ENCODE data around the gene NPY. TPM values are rescaled to one million over a fixed set of nuclear protein-coding genes. Genes with fewer than 3 reads are reported as not detected.

The NPY gene
- 14.1 TPM for polyA plus RNA-seq (2013, experiment 1 of 2)
- 14.2 TPM for polyA plus RNA-seq (2013, experiment 2 of 2)

DNA sequence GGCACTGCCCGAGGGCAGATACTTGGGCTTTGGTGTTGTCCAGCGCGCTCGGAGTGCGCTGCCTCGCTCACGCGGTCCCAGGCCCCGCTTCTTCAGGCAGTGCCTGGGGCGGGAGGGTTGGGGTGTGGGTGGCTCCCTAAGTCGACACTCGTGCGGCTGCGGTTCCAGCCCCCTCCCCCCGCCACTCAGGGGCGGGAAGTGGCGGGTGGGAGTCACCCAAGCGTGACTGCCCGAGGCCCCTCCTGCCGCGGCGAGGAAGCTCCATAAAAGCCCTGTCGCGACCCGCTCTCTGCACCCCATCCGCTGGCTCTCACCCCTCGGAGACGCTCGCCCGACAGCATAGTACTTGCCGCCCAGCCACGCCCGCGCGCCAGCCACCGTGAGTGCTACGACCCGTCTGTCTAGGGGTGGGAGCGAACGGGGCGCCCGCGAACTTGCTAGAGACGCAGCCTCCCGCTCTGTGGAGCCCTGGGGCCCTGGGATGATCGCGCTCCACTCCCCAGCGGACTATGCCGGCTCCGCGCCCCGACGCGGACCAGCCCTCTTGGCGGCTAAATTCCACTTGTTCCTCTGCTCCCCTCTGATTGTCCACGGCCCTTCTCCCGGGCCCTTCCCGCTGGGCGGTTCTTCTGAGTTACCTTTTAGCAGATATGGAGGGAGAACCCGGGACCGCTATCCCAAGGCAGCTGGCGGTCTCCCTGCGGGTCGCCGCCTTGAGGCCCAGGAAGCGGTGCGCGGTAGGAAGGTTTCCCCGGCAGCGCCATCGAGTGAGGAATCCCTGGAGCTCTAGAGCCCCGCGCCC is at the start of gene NPY:
Gene NPY (plus strand): TSS at position 294 of the 802 bp plus-strand sequence. CDS start 1,051 bp downstream, outside the sequence.
- peak within 1 kb of the TSS; percentile 37 for H3K4me3 ChIP-seq (ENCODE audit: low read length)
- no peak within 1 kb of the TSS for H3K4ac ChIP-seq (ENCODE audit: low read depth, low read length)
- no peak within 1 kb of the TSS for H2BK120ac ChIP-seq (ENCODE audit: low read depth, low read length)
- H3K9ac ChIP-seq (ENCODE audit: low read length): peak within 1 kb of the TSS; percentile 54
- H3K4me2 ChIP-seq (ENCODE audit: low read length): peak within 1 kb of the TSS; percentile 96
- H3K27me3 ChIP-seq (ENCODE audit: insufficient read depth, low read length, poor library complexity): peaks cover 15% of the 10 kb centered on the region
- H2AK5ac ChIP-seq (ENCODE audit: low read length): no peak within 1 kb of the TSS
- H4K8ac ChIP-seq (ENCODE audit: low read depth, low read length): no peak within 1 kb of the TSS
- no peaks in the 10 kb centered on the region for H3K79me2 ChIP-seq (ENCODE audit: control insufficient read depth, insufficient read depth, low read length)
- no peak within 1 kb of the TSS for H3K18ac ChIP-seq (ENCODE audit: low read length)
- H3K4me1 ChIP-seq (ENCODE audit: control insufficient read depth, low read depth, low read length): no peaks in the 10 kb centered on the region
- H3K79me1 ChIP-seq (ENCODE audit: low read length): no peaks in the 10 kb centered on the region
- H2BK5ac ChIP-seq (ENCODE audit: low read length): no peak within 1 kb of the TSS
- no peaks in the 10 kb centered on the region for H3K36me3 ChIP-seq (ENCODE audit: control insufficient read depth, insufficient read depth, low read length)
- H3K23ac ChIP-seq (ENCODE audit: low read length): no peak within 1 kb of the TSS
- peak; percentile 44 for DNase-seq
- peak within 1 kb of the TSS; percentile 83 for H3K56ac ChIP-seq (ENCODE audit: low read length)
- H4K5ac ChIP-seq (ENCODE audit: low read length): no peak within 1 kb of the TSS
- H2BK15ac ChIP-seq (replicated peaks; ENCODE audit: low read depth): no peak within 1 kb of the TSS
- no peak within 1 kb of the TSS for H3K27ac ChIP-seq (ENCODE audit: low read depth, low read length)
- WGBS (ENCODE audit: extremely low coverage, insufficient coverage, low lambda C conversion rate): no CpG with 5 or more reads among the region's 73 CpGs

DNA sequence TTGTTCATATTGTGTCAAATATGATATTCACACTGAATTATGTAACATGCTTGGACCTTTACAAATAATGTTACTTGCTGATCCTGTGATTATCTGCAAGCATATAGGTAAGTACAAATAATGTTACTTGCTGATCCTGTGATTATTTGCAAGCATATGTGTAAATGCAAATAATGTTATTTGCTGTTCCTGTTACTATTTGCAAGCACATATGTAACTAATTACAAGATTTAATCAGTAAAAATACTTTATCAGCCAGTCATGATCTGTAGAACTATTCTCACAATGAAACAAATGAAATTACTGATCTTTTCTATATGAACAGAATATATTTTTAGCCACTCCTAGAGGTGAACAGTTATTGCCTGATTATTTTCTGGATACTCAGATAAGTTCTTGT is 44.7 kb upstream of the NPY start:
- H3K4me2 ChIP-seq (ENCODE audit: low read length): no peak overlapping the region
- no peak overlapping the region for H2BK120ac ChIP-seq (ENCODE audit: low read depth, low read length)
- no peak overlapping the region for H3K27ac ChIP-seq (ENCODE audit: low read depth, low read length)
- no peaks in the 10 kb centered on the region for H3K4me1 ChIP-seq (ENCODE audit: control insufficient read depth, low read depth, low read length)
- H2BK5ac ChIP-seq (ENCODE audit: low read length): no peak overlapping the region
- H4K5ac ChIP-seq (ENCODE audit: low read length): no peak overlapping the region
- no peak overlapping the region for H3K9ac ChIP-seq (ENCODE audit: low read length)
- DNase-seq: no peak
- no peak overlapping the region for H3K4me3 ChIP-seq (ENCODE audit: low read length)
- H3K79me1 ChIP-seq (ENCODE audit: low read length): no peaks in the 10 kb centered on the region
- H3K27me3 ChIP-seq (ENCODE audit: insufficient read depth, low read length, poor library complexity): no peaks in the 10 kb centered on the region
- no peaks in the 10 kb centered on the region for H3K36me3 ChIP-seq (ENCODE audit: control insufficient read depth, insufficient read depth, low read length)
- H3K4ac ChIP-seq (ENCODE audit: low read depth, low read length): no peak overlapping the region
- H3K23ac ChIP-seq (ENCODE audit: low read length): no peak overlapping the region
- H4K8ac ChIP-seq (ENCODE audit: low read depth, low read length): no peak overlapping the region
- H2BK15ac ChIP-seq (replicated peaks; ENCODE audit: low read depth): no peak overlapping the region
- H3K56ac ChIP-seq (ENCODE audit: low read length): no peak overlapping the region
- H3K18ac ChIP-seq (ENCODE audit: low read length): no peak overlapping the region
- H3K79me2 ChIP-seq (ENCODE audit: control insufficient read depth, insufficient read depth, low read length): no peaks in the 10 kb centered on the region
- no peak overlapping the region for H2AK5ac ChIP-seq (ENCODE audit: low read length)

DNA sequence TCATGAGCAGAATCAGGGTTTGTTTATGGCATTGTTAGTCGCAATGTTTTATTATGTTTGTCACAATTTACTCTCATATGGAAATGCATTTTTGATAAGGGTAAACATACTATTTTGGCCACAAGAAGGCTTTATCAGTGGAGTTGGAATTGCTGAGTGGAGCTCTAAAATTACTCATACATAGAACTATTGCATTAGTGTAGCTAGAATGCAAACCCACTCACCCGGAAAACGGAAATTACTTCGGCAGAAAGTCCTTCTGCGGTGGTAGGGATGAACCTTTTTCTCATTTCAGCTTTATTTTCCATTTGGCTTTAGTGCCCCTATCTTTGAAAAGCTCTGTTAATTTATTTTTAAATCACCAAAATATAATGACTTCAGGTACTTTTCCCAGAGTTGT is 42.8 kb upstream of the NPY start:
- Histone ChIP-seq H3K9ac (ENCODE audit: low read length) (no peak overlapping the region), H2AK5ac (ENCODE audit: low read length) (no peak overlapping the region), H4K5ac (ENCODE audit: low read length) (no peak overlapping the region), H3K79me1 (ENCODE audit: low read length) (no peaks in the 10 kb centered on the region), H3K27ac (ENCODE audit: low read depth, low read length) (no peak overlapping the region), H3K79me2 (ENCODE audit: control insufficient read depth, insufficient read depth, low read length) (no peaks in the 10 kb centered on the region), H3K27me3 (ENCODE audit: insufficient read depth, low read length, poor library complexity) (no peaks in the 10 kb centered on the region), H2BK5ac (ENCODE audit: low read length) (no peak overlapping the region), H3K4me3 (ENCODE audit: low read length) (no peak overlapping the region), H3K56ac (ENCODE audit: low read length) (no peak overlapping the region), H2BK15ac (replicated peaks; ENCODE audit: low read depth) (no peak overlapping the region), H4K8ac (ENCODE audit: low read depth, low read length) (no peak overlapping the region), H3K18ac (ENCODE audit: low read length) (no peak overlapping the region), H3K36me3 (ENCODE audit: control insufficient read depth, insufficient read depth, low read length) (no peaks in the 10 kb centered on the region), H2BK120ac (ENCODE audit: low read depth, low read length) (no peak overlapping the region), H3K4me1 (ENCODE audit: control insufficient read depth, low read depth, low read length) (no peaks in the 10 kb centered on the region), H3K4ac (ENCODE audit: low read depth, low read length) (no peak overlapping the region), H3K4me2 (ENCODE audit: low read length) (no peak overlapping the region), H3K23ac (ENCODE audit: low read length) (no peak overlapping the region)
- WGBS (ENCODE audit: extremely low coverage, insufficient coverage, low lambda C conversion rate): no CpG with 5 or more reads among the region's 5 CpGs
- DNase-seq: no peak

DNA sequence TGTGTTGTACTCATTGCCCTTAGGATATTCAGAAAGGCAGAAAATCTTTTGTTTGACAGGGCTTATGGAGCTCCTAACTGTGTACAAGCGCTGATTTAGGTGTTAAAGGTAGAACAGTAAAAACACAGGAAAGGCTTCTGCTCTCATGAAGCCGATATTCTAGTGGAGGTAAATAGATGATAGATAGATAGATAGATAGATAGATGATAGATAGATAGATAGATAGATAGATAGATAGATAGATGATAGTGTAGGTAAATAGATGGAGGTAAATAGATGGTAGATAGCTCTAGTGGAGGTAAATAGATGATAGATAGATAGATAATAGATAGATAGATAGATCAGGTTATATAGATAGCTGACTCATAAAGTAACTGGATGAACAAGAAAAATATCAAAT is 39.4 kb upstream of the NPY start:
- H3K23ac ChIP-seq (ENCODE audit: low read length): no peak overlapping the region
- no peak overlapping the region for H2BK15ac ChIP-seq (replicated peaks; ENCODE audit: low read depth)
- H3K79me2 ChIP-seq (ENCODE audit: control insufficient read depth, insufficient read depth, low read length): no peaks in the 10 kb centered on the region
- no peak overlapping the region for H3K4me3 ChIP-seq (ENCODE audit: low read length)
- H3K36me3 ChIP-seq (ENCODE audit: control insufficient read depth, insufficient read depth, low read length): no peaks in the 10 kb centered on the region
- no peak overlapping the region for H2BK5ac ChIP-seq (ENCODE audit: low read length)
- no peak overlapping the region for H3K4ac ChIP-seq (ENCODE audit: low read depth, low read length)
- DNase-seq: no peak
- no peak overlapping the region for H2BK120ac ChIP-seq (ENCODE audit: low read depth, low read length)
- no peaks in the 10 kb centered on the region for H3K79me1 ChIP-seq (ENCODE audit: low read length)
- H3K27ac ChIP-seq (ENCODE audit: low read depth, low read length): no peak overlapping the region
- no CpG with 5 or more reads among the region's 2 CpGs for WGBS (ENCODE audit: extremely low coverage, insufficient coverage, low lambda C conversion rate)
- no peak overlapping the region for H3K4me2 ChIP-seq (ENCODE audit: low read length)
- no peak overlapping the region for H4K8ac ChIP-seq (ENCODE audit: low read depth, low read length)
- H3K18ac ChIP-seq (ENCODE audit: low read length): no peak overlapping the region
- no peak overlapping the region for H3K56ac ChIP-seq (ENCODE audit: low read length)
- H2AK5ac ChIP-seq (ENCODE audit: low read length): no peak overlapping the region
- no peaks in the 10 kb centered on the region for H3K4me1 ChIP-seq (ENCODE audit: control insufficient read depth, low read depth, low read length)
- no peaks in the 10 kb centered on the region for H3K27me3 ChIP-seq (ENCODE audit: insufficient read depth, low read length, poor library complexity)
- no peak overlapping the region for H3K9ac ChIP-seq (ENCODE audit: low read length)
- no peak overlapping the region for H4K5ac ChIP-seq (ENCODE audit: low read length)

DNA sequence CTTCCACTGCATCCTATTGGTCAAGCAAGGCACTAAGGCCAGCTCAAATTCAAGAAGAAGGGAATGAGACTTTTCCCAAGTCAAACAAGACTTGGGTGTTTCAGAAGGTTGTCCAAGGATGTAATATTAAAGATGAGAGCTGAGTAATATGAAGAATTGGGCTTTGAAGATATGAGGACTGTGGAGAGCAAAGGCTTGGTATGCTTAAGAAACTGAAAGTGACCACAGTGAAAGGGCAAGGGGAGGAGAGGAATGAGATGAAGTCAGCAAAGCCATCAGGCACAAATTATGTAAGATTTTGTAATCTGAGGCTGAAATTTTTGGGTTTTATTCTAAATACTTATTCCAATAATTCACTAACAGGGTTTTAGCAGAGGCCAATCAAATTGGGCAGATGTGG is 38.6 kb upstream of the NPY start:
- Histone ChIP-seq H3K4me2 (ENCODE audit: low read length) (no peak overlapping the region), H4K5ac (ENCODE audit: low read length) (no peak overlapping the region), H2BK15ac (replicated peaks; ENCODE audit: low read depth) (no peak overlapping the region), H3K36me3 (ENCODE audit: control insufficient read depth, insufficient read depth, low read length) (no peaks in the 10 kb centered on the region), H3K27ac (ENCODE audit: low read depth, low read length) (no peak overlapping the region), H4K8ac (ENCODE audit: low read depth, low read length) (no peak overlapping the region), H3K4me1 (ENCODE audit: control insufficient read depth, low read depth, low read length) (no peaks in the 10 kb centered on the region), H3K27me3 (ENCODE audit: insufficient read depth, low read length, poor library complexity) (no peaks in the 10 kb centered on the region), H3K23ac (ENCODE audit: low read length) (no peak overlapping the region), H3K4me3 (ENCODE audit: low read length) (no peak overlapping the region), H3K9ac (ENCODE audit: low read length) (no peak overlapping the region), H2BK120ac (ENCODE audit: low read depth, low read length) (no peak overlapping the region), H3K79me2 (ENCODE audit: control insufficient read depth, insufficient read depth, low read length) (no peaks in the 10 kb centered on the region), H3K4ac (ENCODE audit: low read depth, low read length) (no peak overlapping the region), H3K79me1 (ENCODE audit: low read length) (no peaks in the 10 kb centered on the region), H2BK5ac (ENCODE audit: low read length) (no peak overlapping the region), H3K18ac (ENCODE audit: low read length) (no peak overlapping the region), H3K56ac (ENCODE audit: low read length) (no peak overlapping the region), H2AK5ac (ENCODE audit: low read length) (no peak overlapping the region)
- DNase-seq: no peak

DNA sequence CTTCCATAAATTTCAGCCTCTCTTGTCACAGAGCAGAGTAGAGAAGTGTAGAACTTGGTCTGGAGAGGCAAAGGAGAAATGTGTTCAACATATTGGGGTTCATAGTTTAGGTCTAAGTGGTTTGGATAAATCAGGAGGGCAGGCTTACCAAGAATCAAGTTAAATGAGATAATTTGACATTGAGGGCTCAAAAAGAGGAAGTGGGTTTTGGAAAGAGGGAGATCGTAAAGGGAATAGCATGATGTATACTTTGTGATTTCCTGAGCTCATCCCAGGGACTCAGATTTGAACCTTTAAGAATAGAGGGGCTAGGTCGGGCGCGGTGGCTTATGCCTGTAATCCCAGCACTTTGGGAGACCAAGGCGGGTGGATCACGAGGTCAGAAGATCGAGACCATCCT is 34.7 kb upstream of the NPY start:
- WGBS (ENCODE audit: extremely low coverage, insufficient coverage, low lambda C conversion rate): 100% methylated on average over 1 of the region's 7 CpGs
- H2BK120ac ChIP-seq (ENCODE audit: low read depth, low read length): no peak overlapping the region

More for the DNA sequence above, 34.7 kb upstream of the NPY start:
- H3K27ac ChIP-seq (ENCODE audit: low read depth, low read length): no peak overlapping the region
- no peak overlapping the region for H4K5ac ChIP-seq (ENCODE audit: low read length)
- DNase-seq: no peak
- no peak overlapping the region for H3K9ac ChIP-seq (ENCODE audit: low read length)
- no peak overlapping the region for H3K18ac ChIP-seq (ENCODE audit: low read length)
- H2BK15ac ChIP-seq (replicated peaks; ENCODE audit: low read depth): no peak overlapping the region
- no peak overlapping the region for H2AK5ac ChIP-seq (ENCODE audit: low read length)
- no peak overlapping the region for H3K4ac ChIP-seq (ENCODE audit: low read depth, low read length)
- H3K27me3 ChIP-seq (ENCODE audit: insufficient read depth, low read length, poor library complexity): no peaks in the 10 kb centered on the region
- H3K4me1 ChIP-seq (ENCODE audit: control insufficient read depth, low read depth, low read length): no peaks in the 10 kb centered on the region
- H3K4me3 ChIP-seq (ENCODE audit: low read length): no peak overlapping the region
- no peak overlapping the region for H4K8ac ChIP-seq (ENCODE audit: low read depth, low read length)
- H3K56ac ChIP-seq (ENCODE audit: low read length): no peak overlapping the region
- H3K23ac ChIP-seq (ENCODE audit: low read length): no peak overlapping the region
- no peaks in the 10 kb centered on the region for H3K79me2 ChIP-seq (ENCODE audit: control insufficient read depth, insufficient read depth, low read length)
- H3K79me1 ChIP-seq (ENCODE audit: low read length): no peaks in the 10 kb centered on the region
- no peak overlapping the region for H3K4me2 ChIP-seq (ENCODE audit: low read length)
- H3K36me3 ChIP-seq (ENCODE audit: control insufficient read depth, insufficient read depth, low read length): no peaks in the 10 kb centered on the region
- no peak overlapping the region for H2BK5ac ChIP-seq (ENCODE audit: low read length)

All from mesendoderm (in vitro differentiated cells).